DND-41 (cell line): Measurements from ENCODE around the gene NSMF.
A peak's percentile ranks its signal among the peaks of the same experiment; 100 is the strongest.

Experiments used
- ATAC-seq: fragments of 200-7000 bp; cut with Tn5 transposase; 3 replicates; pipeline ENCODE4 v1.9.1; 2021; ENCODE audit warnings: low read depth; ENCODE audit not compliant: insufficient read depth
- DNase-seq: peaks from one replicate; pipeline ENCODE4 v3.0.0-alpha.2; 2020
- H2AFZ ChIP-seq: 2 replicates; pipeline ENCODE4 v1.6.0; 2012; ENCODE audit warnings: low read depth, low read length
- H3K27ac ChIP-seq: 2 replicates; pipeline ENCODE4 v1.5.1; 2012; ENCODE audit warnings: low read length, inconsistent platforms
- H3K27me3 ChIP-seq: fragments of 200-600 bp; sonication (generic); 2 replicates; pipeline ENCODE4 v1.6.0; 2012; ENCODE audit warnings: low read length, mild to moderate bottlenecking, inconsistent platforms; ENCODE audit not compliant: insufficient read depth, poor library complexity
- H3K36me3 ChIP-seq: 2 replicates; pipeline ENCODE4 v1.5.1; 2012; ENCODE audit warnings: low read length, inconsistent platforms; ENCODE audit not compliant: insufficient read depth
- H3K4me1 ChIP-seq: 2 replicates; pipeline ENCODE4 v1.5.1; 2012; ENCODE audit warnings: mild to moderate bottlenecking, low read length; ENCODE audit not compliant: insufficient read depth
- H3K4me2 ChIP-seq: 2 replicates; pipeline ENCODE4 v1.6.0; 2012; ENCODE audit warnings: mild to moderate bottlenecking, moderate library complexity, low read length, inconsistent platforms; ENCODE audit not compliant: insufficient read depth
- H3K4me3 ChIP-seq, 2 experiments: fragments of 200-600 bp in 1 of 2; shearing (Covaris generic) in 1 of 2; 2 replicates each; pipeline ENCODE4 v1.5.1; 2012 to 2016; ENCODE audit warnings: inconsistent platforms in 2 of 2, low read length in 2 of 2, mild to moderate bottlenecking in 2 of 2, low read depth in 1 of 2, moderate library complexity in 1 of 2
- H3K79me2 ChIP-seq: 2 replicates; pipeline ENCODE4 v1.6.0; 2012; ENCODE audit warnings: low read length, inconsistent platforms; ENCODE audit not compliant: insufficient read depth
- H3K9ac ChIP-seq: 2 replicates; pipeline ENCODE4 v1.6.0; 2012; ENCODE audit warnings: low read depth, mild to moderate bottlenecking, inconsistent platforms, low read length, moderate library complexity
- H3K9me3 ChIP-seq: 2 replicates; pipeline ENCODE4 v1.5.1; 2012; ENCODE audit warnings: low read length, moderate library complexity, mild to moderate bottlenecking, inconsistent platforms; ENCODE audit not compliant: insufficient read depth, severe bottlenecking
- H4K20me1 ChIP-seq: 2 replicates; pipeline ENCODE4 v1.6.0; 2012; ENCODE audit warnings: low read length; ENCODE audit not compliant: insufficient read depth
- EZH2 ChIP-seq: IDR thresholded peaks from 3 replicates; pipeline ENCODE4 v1.6.1; 2012; ENCODE audit warnings: borderline replicate concordance, low read depth, mild to moderate bottlenecking, moderate library complexity, low read length, inconsistent platforms; ENCODE audit not compliant: severe bottlenecking
- TF ChIP-seq, protein P1 (sequence below): IDR thresholded peaks from 2 replicates; pipeline ENCODE4 v1.5.1; 2012; ENCODE audit warnings: borderline replicate concordance, low read length, moderate library complexity, mild to moderate bottlenecking; ENCODE audit not compliant: poor library complexity, severe bottlenecking; ENCODE audit errors: extremely low read depth

Gene NSMF

DNA sequence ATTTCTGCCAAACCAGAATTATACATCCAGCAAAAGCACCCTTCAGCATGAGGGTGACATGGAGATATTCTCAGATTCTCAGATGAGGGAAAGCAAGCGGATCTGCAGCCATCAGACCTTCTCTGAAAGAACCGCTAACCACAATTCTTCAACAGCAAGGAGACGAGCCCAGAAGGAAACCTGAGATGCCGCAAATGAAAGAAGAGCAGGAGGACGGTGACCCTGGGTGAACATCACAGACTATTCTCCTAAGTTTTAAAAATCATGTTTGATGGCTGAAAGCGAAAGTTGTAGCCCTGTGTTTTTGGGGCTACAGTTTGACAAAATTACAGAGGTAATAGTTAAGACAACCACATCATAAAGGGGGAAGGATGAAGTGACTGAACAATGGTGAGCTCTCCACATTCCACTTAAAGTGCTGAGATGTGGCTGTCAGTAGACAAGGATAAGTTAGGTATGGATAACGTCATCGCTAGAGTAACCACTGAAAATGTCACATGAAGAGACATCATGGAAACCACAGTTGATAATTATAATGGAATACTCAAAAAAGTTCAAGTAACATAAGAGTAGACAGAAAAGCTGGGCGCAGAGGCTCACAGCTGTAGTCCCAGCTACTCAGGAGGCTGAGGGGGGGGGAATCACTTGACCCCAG is 31.5 kb upstream of the NSMF start:
- ATAC-seq (peak; percentile 60), DNase-seq (peak; percentile 31)
- Histone ChIP-seq H3K4me2 (0 out of 2 replicates have a peak overlapping the region, but pooled peaks have one; percentile 12), H3K79me2 (no peaks in the 10 kb centered on the region), H3K9ac (no peak overlapping the region), H3K4me3 (no peak overlapping the region), H3K27me3 (no peaks in the 10 kb centered on the region), H3K27ac (no peak overlapping the region), H2AFZ (no peak overlapping the region), H3K9me3 (no peaks in the 10 kb centered on the region), H4K20me1 (0 out of 2 replicates have a peak, but pooled peaks cover 10% of the 10 kb centered on the region), H3K4me1 (no peaks in the 10 kb centered on the region), H3K36me3 (no peaks in the 10 kb centered on the region)
- TF ChIP-seq, protein P1, sequence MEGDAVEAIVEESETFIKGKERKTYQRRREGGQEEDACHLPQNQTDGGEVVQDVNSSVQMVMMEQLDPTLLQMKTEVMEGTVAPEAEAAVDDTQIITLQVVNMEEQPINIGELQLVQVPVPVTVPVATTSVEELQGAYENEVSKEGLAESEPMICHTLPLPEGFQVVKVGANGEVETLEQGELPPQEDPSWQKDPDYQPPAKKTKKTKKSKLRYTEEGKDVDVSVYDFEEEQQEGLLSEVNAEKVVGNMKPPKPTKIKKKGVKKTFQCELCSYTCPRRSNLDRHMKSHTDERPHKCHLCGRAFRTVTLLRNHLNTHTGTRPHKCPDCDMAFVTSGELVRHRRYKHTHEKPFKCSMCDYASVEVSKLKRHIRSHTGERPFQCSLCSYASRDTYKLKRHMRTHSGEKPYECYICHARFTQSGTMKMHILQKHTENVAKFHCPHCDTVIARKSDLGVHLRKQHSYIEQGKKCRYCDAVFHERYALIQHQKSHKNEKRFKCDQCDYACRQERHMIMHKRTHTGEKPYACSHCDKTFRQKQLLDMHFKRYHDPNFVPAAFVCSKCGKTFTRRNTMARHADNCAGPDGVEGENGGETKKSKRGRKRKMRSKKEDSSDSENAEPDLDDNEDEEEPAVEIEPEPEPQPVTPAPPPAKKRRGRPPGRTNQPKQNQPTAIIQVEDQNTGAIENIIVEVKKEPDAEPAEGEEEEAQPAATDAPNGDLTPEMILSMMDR: no peak
- TF ChIP-seq EZH2: no peak

- H3K9ac ChIP-seq: no peak overlapping the region
- H3K4me2 ChIP-seq: no peak overlapping the region
- H4K20me1 ChIP-seq: 0 out of 2 replicates have a peak, but pooled peaks cover 10% of the 10 kb centered on the region
- H2AFZ ChIP-seq: no peak overlapping the region
- H3K79me2 ChIP-seq: no peaks in the 10 kb centered on the region
- no peak for DNase-seq
- TF ChIP-seq, protein P1: no peak
- no peak for TF ChIP-seq EZH2
- no peaks in the 10 kb centered on the region for H3K27me3 ChIP-seq
- H3K36me3 ChIP-seq: no peaks in the 10 kb centered on the region
- no peaks in the 10 kb centered on the region for H3K9me3 ChIP-seq
- no peaks in the 10 kb centered on the region for H3K4me1 ChIP-seq
- H3K27ac ChIP-seq: no peak overlapping the region
- H3K4me3 ChIP-seq: no peak overlapping the region
- no peak for ATAC-seq
Measured at GRCh38 chr9:137488906-137489305, 29.8 kb upstream of the NSMF start.

DNA sequence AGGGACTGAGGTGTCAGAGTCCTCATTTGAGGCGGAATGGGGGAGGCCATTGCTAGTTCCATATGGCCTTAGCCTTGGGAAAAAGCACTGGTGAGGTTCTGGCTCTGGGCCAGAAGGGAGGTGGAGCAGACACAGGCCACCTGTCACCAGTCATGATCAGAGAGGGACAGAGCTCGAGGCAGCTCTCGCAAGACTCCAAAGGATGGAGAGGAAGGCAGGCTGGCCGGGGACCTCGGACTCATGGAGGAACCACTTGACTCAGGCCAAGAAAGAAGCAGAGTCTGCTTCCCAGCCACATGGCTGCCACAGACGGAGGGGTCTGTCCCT is 29.2 kb upstream of the NSMF start:
- Histone ChIP-seq H4K20me1 (0 out of 2 replicates have a peak, but pooled peaks cover 10% of the 10 kb centered on the region), H3K27ac (no peak overlapping the region), H3K4me1 (no peaks in the 10 kb centered on the region), H3K4me3 (no peak overlapping the region), H3K9me3 (no peaks in the 10 kb centered on the region), H3K79me2 (no peaks in the 10 kb centered on the region), H3K4me2 (no peak overlapping the region), H3K36me3 (no peaks in the 10 kb centered on the region), H3K9ac (no peak overlapping the region), H2AFZ (no peak overlapping the region), H3K27me3 (no peaks in the 10 kb centered on the region)
- ATAC-seq (no peak), DNase-seq (no peak)
- TF ChIP-seq EZH2: no peak
- TF ChIP-seq, protein P1: no peak
